ENCODE measurements around the gene RRAGD.

RRAGD gene

GRCh38 chr6:89375427-89376267 lies 36.4 kb downstream of the RRAGD start:
- peak; percentile 74 for DNase-seq

DNA sequence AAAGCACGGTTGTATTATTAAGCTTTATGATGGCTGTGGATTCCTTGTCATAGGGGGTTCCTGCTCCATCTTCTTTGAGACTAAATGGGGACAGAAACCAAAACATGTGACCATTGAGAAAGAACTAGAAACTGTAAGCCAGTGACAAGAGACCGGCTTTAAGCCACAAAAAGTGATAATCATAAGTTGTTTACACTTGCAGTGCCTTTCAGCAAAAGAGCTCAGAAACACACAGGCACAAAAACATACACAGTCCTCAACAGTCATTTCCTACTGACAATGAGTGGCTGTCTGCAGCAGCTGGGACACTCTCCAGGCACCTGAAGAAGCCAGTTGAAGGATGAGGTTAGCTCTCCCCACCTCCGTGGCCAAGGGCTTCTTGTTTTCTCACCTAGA lies 39.6 kb downstream of the RRAGD start:
- DNase-seq: no peak

- DNase-seq: peak; percentile 32
Measured at GRCh38 chr6:89371849-89372505, 40.1 kb downstream of the RRAGD start.

DNA sequence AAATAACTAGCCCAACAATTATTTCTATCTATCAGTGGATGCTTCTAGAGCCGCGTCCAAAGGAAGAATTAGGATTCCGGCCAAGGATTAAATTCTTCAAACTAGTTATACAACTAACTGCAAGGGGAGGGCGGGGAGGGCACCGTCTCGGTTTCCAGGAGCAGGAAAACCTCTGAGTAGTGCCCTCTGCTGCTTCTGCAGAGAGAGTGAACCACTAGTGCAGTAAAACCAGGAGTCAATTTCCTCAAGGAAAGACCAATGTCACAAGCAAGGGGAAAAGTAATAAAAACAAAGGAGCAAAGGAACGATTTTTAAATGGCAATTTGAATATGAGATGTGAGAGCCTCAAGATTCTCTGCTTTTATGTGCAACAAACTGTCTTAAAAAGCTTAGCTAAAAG lies 43.1 kb downstream of the RRAGD start:
- no peak for DNase-seq

GRCh38 chr6:89368107-89368506 lies 44.0 kb downstream of the RRAGD start:
- peak; percentile 30 for DNase-seq

DNA sequence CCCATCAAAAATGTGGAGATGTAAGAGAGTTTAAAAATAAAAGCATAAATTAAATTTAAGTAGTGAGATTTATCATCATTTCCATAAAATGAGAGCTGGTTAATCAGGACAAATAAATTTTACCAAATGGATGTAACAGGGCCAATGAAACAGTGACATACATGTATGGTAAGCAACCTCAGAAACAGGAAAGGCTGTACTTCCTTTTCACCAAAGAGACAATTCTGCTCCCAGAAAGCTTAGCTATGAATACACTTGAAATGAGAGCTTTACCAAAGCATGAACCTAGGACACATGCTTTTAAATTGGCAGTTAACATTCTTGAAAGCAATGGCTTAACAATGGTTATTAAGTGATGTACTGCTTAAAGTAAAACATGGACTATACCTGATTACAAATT lies 47.5 kb downstream of the RRAGD start:
- DNase-seq: no peak

DNA sequence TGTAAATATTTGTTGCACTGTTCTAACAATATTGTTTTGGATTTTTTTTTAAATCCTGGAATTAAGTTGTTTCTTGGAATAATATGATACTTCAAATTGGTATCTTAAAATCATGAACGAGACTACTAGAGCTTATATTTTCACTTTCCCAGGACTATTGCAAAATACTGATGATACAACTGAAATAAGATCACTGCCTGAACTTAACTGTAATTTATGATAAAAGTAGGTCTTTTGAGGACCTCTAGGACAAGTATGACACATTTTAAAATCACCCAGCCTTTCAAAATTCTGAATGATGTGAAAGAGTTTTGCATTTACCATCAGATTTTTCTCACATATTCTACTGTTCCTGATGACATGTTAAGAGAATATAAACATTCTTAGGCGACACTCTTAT lies 50.9 kb downstream of the RRAGD start:
- DNase-seq: no peak

GRCh38 chr6:89360415-89360999 lies 51.6 kb downstream of the RRAGD start:
- no peak for DNase-seq

- DNase-seq: no peak
Measured at GRCh38 chr6:89359561-89359960, 52.5 kb downstream of the RRAGD start.

DNA sequence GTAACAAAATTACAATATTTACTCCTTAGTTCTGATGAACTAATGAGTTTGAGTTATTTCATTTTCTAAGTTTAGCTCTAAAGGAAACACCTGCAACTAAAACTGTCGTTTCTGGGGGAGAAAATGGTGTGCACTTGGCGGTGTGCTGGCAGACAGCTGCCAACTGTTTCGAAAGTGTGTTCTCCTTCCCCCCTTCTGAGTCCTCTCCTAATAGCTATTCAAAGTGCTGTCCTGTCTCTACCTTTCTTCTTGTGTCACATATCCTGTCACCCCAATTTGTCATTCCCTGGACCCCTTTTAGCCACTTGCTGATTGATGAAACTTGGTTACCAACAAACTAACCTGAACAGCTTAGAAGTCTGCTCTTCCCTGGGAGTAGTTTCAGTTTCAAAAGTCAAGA lies 54.7 kb downstream of the RRAGD start:
- no peak for DNase-seq

DNA sequence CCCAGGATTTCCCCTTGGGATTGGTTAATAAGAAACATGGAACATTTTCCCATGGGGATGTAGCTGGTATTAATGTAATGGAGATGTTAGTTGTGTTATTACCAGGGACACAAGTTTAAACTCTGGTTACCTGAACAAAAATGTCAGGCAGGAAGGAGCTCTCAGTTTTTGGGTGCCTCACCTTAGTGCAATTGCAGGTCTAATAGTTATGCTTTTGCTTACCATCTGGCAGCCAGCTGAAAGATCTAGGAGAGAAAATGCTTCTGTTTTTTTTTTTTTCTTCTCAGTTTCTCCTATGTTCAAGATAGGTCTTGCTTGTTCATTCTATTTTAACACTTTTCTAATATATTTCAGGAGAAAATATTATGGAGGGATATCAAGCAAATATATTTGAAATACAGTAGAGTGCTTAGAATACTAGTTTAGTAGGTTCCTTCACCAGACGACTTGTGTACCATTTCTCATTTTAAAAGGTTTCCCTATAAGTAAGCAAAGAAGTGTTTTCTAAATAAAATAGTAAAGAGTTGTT lies 55.4 kb downstream of the RRAGD start:
- DNase-seq: no peak

- no peak for DNase-seq
Measured at GRCh38 chr6:89355511-89356194, 56.4 kb downstream of the RRAGD start.

DNA sequence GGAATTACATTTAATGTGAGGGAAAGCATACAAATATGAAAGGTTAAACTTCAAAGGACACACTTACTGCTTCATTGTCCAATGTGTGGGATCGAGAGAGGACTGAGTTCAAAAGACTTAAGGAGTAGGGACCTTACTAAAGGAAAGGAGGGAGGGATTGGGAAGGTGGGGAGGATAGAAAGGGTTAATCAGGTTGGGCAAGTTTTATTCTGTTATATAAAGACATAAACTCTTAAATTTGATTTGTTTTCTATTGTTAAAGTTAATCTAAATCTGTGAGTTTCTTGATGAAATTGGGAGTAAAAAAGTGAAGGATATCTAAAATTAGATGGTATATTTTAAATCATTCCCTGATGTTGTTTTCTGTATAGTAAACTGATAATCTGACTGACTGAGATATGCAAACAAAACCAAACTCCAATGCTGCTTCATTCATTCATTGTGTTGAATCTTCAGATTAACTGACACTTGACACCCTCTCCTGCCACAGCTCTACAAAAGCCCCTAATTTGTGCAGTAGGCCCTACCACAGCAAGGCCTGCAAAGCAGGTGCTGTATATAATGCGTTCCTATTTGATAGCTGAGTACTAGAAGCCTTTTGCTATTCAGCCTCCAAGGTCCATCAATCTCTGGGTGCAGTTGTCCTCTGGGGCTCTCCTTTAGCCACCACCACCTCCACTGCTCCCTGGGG lies 58.2 kb downstream of the RRAGD start:
- peak; percentile 80 for DNase-seq

- no peak for DNase-seq
Measured at GRCh38 chr6:89353118-89353556, 58.9 kb downstream of the RRAGD start.

GRCh38 chr6:89352278-89353117 lies 59.6 kb downstream of the RRAGD start, which contains the start of gene UBE2J1:
Gene UBE2J1 (minus strand): TSS chr6:89352722. CDS start chr6:89352569, 153 bp downstream.
- DNase-seq: peak; percentile 38

DNA sequence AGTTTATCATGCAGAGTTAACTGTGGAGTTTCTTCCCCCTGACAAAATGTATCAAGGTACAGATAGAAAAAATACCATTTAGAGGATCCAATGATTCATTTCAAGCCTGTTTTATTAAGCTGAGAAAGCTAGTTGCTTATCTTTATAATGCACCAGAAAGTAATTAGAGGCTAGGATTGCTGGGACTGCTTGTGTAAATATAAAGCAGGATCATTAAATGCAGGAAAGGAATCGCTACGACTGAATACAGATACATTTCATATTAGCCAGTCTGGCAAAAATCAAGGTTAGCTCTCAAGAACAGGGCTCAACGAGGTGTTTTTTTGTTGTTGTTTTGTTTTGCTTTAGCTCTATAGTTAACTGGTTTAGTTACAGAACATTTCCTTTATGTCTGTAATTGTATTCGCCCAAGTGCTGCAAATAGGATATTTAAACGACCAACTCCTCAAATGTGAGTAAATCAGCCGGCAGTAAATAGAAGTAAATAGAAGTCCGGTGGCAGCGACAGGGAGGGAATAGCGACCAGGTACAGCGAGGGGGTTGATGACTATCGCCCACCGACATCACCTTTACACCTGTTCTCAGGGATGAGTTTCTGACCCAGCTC lies 60.3 kb downstream of the RRAGD start:
- DNase-seq: peak; percentile 45

DNA sequence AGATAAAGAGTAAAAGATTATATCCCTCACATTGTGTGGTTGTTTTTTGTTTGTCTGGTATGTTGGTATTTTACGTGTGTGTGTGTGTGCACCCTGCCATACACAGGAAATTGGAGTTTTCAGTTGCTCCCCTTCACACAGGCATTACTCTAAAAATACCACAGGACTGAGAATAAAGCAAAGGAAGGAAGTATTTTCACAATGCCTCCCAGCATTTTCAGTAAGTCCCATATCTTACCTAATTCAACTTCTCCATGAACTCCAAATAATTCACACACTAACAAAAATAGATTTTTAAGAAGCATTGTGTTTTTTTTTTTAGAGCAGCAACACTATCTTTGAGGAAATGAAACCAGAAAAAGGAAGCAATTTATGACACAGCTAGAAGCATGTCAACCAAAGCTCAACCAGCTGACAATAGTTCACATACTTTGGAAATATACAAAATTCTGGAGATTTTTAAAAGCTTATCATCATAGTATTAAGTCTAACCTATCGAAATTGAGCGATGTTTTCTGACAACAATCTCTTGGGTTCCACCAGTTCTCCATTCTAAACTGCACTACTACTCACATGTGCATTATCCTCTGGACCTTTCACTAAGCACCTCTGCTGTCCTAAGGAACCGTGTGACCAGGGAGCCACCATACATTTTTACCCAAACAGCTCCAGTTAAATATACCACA lies 61.6 kb downstream of the RRAGD start:
- no peak for DNase-seq

DNA sequence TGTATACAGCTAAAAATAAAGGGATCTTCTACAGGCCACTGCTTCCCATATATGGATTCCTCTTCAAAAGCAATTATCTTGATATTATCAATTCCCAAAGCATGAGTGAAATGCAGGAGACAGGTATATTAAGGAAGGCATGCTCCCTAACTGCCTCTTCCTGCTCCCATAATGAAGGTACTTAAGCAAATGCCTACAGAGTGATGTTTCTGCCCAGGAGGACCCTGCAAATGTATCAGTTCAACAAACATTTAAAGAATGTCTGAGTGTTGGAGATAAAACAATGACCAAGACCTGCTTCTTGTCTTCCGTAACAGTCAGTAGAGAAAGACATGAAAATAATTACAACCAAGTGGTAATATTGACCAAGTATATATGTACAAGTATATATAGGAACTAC lies 63.7 kb downstream of the RRAGD start:
- no peak for DNase-seq

- DNase-seq: no peak
Measured at GRCh38 chr6:89347825-89348224, 64.2 kb downstream of the RRAGD start.

- DNase-seq: no peak
Measured at GRCh38 chr6:89346433-89346832, 65.6 kb downstream of the RRAGD start.

Measured in NCI-H748 treated with DMSO at 0.1 percent for 48 hours (cell line).